ENCODE results near the gene RTRAF. TPM values are rescaled to one million over a fixed set of nuclear protein-coding genes. Genes with fewer than 3 reads are reported as not detected.

Gene RTRAF
- polyA plus RNA-seq, 1 donor from 2014 or later = 119 TPM

DNA sequence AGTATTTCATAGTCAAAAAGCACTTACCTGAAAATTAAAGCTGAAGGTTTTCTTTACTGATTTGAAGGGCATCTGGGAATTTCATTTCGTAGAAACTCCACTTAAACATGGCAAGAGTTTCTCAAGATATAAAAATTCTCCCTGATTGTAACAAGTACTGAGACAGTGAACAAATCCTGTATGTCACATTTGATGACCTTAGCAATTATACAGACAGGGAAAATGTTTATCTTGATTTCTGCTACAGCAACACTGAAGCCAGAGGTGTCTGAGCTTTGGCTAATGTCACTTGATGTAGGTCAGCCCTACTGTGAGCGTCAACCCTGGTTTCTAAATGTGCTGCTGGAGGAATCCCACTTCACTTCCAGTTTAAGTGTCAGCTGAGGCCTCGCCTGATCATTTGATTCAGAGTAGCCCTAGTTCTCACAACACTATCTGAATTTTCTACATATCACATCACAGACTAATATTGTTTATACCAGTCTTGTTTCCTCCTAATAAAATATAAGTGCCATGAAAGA, 20.9 kb downstream of the RTRAF start:
- peaks cover 13% of the 10 kb centered on the region for H3K36me3 ChIP-seq (ENCODE audit: insufficient read depth, low read length)
- H3K4me3 ChIP-seq (ENCODE audit: low read length) = no peak overlapping the region
- no peaks in the 10 kb centered on the region for H3K9me3 ChIP-seq (ENCODE audit: low read length)
- H3K27ac ChIP-seq (ENCODE audit: low read length) = no peak overlapping the region
- no peaks in the 10 kb centered on the region for H3K79me2 ChIP-seq (replicated peaks; ENCODE audit: insufficient read depth, low read length)
- no peaks in the 10 kb centered on the region for H3K27me3 ChIP-seq (ENCODE audit: insufficient read depth, low read depth, low read length)
- TF ChIP-seq EP300 (conservative IDR thresholded peaks at IDR 0.05; ENCODE audit: poor library complexity, severe bottlenecking) = no peak
- no peak for TF ChIP-seq RAD21 (conservative IDR thresholded peaks at IDR 0.05)
- TF ChIP-seq, protein P1, sequence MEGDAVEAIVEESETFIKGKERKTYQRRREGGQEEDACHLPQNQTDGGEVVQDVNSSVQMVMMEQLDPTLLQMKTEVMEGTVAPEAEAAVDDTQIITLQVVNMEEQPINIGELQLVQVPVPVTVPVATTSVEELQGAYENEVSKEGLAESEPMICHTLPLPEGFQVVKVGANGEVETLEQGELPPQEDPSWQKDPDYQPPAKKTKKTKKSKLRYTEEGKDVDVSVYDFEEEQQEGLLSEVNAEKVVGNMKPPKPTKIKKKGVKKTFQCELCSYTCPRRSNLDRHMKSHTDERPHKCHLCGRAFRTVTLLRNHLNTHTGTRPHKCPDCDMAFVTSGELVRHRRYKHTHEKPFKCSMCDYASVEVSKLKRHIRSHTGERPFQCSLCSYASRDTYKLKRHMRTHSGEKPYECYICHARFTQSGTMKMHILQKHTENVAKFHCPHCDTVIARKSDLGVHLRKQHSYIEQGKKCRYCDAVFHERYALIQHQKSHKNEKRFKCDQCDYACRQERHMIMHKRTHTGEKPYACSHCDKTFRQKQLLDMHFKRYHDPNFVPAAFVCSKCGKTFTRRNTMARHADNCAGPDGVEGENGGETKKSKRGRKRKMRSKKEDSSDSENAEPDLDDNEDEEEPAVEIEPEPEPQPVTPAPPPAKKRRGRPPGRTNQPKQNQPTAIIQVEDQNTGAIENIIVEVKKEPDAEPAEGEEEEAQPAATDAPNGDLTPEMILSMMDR (IDR thresholded peaks at IDR 0.05; ENCODE audit: poor library complexity, severe bottlenecking) = no peak
- TF ChIP-seq MXI1 (conservative IDR thresholded peaks at IDR 0.05; ENCODE audit: poor library complexity, severe bottlenecking) = no peak
- TF ChIP-seq, protein P2, sequence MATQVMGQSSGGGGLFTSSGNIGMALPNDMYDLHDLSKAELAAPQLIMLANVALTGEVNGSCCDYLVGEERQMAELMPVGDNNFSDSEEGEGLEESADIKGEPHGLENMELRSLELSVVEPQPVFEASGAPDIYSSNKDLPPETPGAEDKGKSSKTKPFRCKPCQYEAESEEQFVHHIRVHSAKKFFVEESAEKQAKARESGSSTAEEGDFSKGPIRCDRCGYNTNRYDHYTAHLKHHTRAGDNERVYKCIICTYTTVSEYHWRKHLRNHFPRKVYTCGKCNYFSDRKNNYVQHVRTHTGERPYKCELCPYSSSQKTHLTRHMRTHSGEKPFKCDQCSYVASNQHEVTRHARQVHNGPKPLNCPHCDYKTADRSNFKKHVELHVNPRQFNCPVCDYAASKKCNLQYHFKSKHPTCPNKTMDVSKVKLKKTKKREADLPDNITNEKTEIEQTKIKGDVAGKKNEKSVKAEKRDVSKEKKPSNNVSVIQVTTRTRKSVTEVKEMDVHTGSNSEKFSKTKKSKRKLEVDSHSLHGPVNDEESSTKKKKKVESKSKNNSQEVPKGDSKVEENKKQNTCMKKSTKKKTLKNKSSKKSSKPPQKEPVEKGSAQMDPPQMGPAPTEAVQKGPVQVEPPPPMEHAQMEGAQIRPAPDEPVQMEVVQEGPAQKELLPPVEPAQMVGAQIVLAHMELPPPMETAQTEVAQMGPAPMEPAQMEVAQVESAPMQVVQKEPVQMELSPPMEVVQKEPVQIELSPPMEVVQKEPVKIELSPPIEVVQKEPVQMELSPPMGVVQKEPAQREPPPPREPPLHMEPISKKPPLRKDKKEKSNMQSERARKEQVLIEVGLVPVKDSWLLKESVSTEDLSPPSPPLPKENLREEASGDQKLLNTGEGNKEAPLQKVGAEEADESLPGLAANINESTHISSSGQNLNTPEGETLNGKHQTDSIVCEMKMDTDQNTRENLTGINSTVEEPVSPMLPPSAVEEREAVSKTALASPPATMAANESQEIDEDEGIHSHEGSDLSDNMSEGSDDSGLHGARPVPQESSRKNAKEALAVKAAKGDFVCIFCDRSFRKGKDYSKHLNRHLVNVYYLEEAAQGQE (IDR thresholded peaks at IDR 0.05; ENCODE audit: borderline replicate concordance) = no peak
- TF ChIP-seq TAF1 (IDR thresholded peaks at IDR 0.05; ENCODE audit: low read depth) = no peak
- no peak for TF ChIP-seq POLR2AphosphoS5 (IDR thresholded peaks at IDR 0.05)
- no peaks in the 10 kb centered on the region for H3K9me2 ChIP-seq (ENCODE audit: insufficient read depth, low read length)
- H3K4me2 ChIP-seq (ENCODE audit: low read length) = no peak overlapping the region
- H2AFZ ChIP-seq (ENCODE audit: low read depth, low read length) = no peak overlapping the region
- no peak overlapping the region for H3K9ac ChIP-seq (ENCODE audit: low read length)
- no peaks in the 10 kb centered on the region for H4K20me1 ChIP-seq (ENCODE audit: insufficient read depth)
- no peaks in the 10 kb centered on the region for H3F3A ChIP-seq (ENCODE audit: insufficient read depth, low read length, poor library complexity, severe bottlenecking)

DNA sequence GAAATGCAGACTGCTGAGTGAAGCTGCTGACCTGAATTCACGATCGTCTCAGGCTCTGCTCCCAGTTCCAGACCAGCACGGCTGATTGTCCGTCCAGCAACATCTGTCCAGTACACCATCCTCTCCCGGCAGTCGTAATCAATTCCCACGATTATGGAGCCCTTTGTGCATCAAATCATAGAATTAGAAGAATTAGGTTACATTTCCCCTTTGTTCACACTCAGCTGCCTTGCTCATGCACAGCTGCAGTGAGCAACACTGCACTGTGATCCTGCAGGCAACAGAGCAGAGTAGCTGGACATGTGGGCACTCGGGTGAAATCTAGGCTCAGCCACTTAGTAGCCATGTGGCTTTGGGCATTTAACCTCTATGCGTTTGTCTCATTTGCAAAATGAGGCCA, 22.2 kb downstream of the RTRAF start:
- no peaks in the 10 kb centered on the region for H3K9me2 ChIP-seq (ENCODE audit: insufficient read depth, low read length)
- no peaks in the 10 kb centered on the region for H3K9me3 ChIP-seq (ENCODE audit: low read length)
- no peaks in the 10 kb centered on the region for H4K20me1 ChIP-seq (ENCODE audit: insufficient read depth)
- no peak overlapping the region for H3K9ac ChIP-seq (ENCODE audit: low read length)
- H3K4me2 ChIP-seq (ENCODE audit: low read length) = no peak overlapping the region
- TF ChIP-seq, protein P2 (IDR thresholded peaks at IDR 0.05; ENCODE audit: borderline replicate concordance) = no peak
- TF ChIP-seq EZH2 (IDR thresholded peaks at IDR 0.05; ENCODE audit: borderline replicate concordance, insufficient read depth, low read length, poor library complexity, severe bottlenecking) (no peak), EP300 (conservative IDR thresholded peaks at IDR 0.05; ENCODE audit: poor library complexity, severe bottlenecking) (no peak), POLR2AphosphoS5 (IDR thresholded peaks at IDR 0.05) (no peak), RAD21 (conservative IDR thresholded peaks at IDR 0.05) (no peak), MXI1 (conservative IDR thresholded peaks at IDR 0.05; ENCODE audit: poor library complexity, severe bottlenecking) (no peak), SMC3 (conservative IDR thresholded peaks at IDR 0.05; ENCODE audit: poor library complexity) (no peak), TAF1 (IDR thresholded peaks at IDR 0.05; ENCODE audit: low read depth) (no peak)
- TF ChIP-seq, protein P1 (IDR thresholded peaks at IDR 0.05; ENCODE audit: poor library complexity, severe bottlenecking) = no peak
- peaks cover 13% of the 10 kb centered on the region for H3K36me3 ChIP-seq (ENCODE audit: insufficient read depth, low read length)
- no peak overlapping the region for H2AFZ ChIP-seq (ENCODE audit: low read depth, low read length)
- H3K79me2 ChIP-seq (replicated peaks; ENCODE audit: insufficient read depth, low read length) = no peaks in the 10 kb centered on the region
- H3K4me3 ChIP-seq (ENCODE audit: low read length) = no peak overlapping the region
- H3K27me3 ChIP-seq (ENCODE audit: insufficient read depth, low read depth, low read length) = no peaks in the 10 kb centered on the region
- H3K27ac ChIP-seq (ENCODE audit: low read length) = no peak overlapping the region
- H3F3A ChIP-seq (ENCODE audit: insufficient read depth, low read length, poor library complexity, severe bottlenecking) = no peaks in the 10 kb centered on the region

Measured in neural cell (in vitro differentiated cells).